ENCODE data around the gene ANO2.
"Not testable (repeated sequence)": the region's sequence is repeated elsewhere in the genome, so short reads cannot be mapped to it uniquely, and the experiment has no call there.

ANO2 gene

DNA sequence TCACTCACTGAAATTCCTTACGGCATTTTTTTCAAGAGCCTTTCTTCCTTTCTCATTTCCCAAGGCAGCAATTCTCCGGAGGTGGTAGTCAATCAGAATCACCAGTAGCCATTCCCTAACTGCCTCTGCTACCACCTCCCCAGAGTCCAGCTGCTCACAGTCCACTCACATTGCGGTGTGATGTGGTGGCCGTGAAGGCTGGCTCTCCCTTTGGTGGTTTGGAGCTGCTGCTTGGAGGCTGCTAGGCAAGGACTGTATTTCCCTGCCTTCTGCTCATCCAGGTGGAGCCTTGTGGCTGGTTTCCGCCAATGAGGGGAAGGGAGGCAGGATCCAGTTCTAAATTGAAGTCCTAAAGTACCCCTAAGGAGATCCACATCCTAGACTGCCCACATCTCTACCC lies 222.0 kb downstream of the ANO2 start:
- no peak for DNase-seq (ENCODE audit: low read depth)

GRCh38 chr12:5720381-5721005 lies 224.6 kb downstream of the ANO2 start:
- no peak for DNase-seq (ENCODE audit: low read depth)

DNA sequence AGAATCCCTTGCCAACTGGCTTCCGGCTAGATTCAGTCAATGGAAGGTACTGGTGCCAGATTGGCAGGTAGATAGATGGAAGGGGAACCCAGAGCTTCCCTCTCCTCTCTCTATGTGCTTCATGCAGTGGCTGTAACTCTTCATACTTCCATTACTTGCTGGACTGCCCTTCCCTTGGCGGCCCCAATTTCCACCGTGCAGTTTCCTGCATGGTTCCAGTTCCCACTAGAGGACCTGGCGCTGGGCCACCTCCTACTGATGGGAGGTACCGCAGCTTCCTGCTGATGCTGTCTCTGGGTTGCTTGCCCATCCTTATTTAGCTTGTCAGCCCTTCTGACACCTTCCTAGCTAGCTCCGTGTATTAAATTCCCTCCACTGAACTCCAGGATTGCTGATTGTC lies 226.4 kb downstream of the ANO2 start:
- no peak for DNase-seq (ENCODE audit: low read depth)

- DNase-seq (ENCODE audit: low read depth) = no peak
These were observed 227.0 kb downstream of the ANO2 start for GRCh38 chr12:5718073-5718472.

DNA sequence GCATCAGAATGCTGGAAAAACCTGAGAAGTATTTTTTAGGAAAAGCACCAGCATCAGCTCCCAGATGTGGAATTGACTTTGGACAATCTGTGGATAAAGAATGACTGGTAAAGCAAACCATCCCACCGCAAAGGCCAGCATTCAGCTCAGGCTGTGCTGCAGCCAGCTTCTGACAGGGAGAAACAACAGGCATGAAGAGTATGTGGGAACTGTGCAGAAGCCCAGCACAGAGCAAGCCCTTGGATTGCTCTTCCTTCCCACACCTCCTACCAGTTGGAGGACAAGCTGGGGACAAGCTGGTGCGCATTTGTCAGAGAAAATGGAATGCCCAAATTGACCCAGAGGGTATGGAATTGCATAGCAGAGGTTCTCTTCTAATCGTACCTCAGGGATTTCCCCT lies 228.1 kb downstream of the ANO2 start:
- DNase-seq (ENCODE audit: low read depth) = no peak

- DNase-seq (ENCODE audit: low read depth) = no peak
These were observed 228.9 kb downstream of the ANO2 start for GRCh38 chr12:5716201-5716600.

GRCh38 chr12:5715021-5715420 lies 230.0 kb downstream of the ANO2 start:
- no peak for DNase-seq (ENCODE audit: low read depth)

GRCh38 chr12:5713599-5714081 lies 231.4 kb downstream of the ANO2 start:
- no peak for DNase-seq (ENCODE audit: low read depth)

GRCh38 chr12:5710260-5710878 lies 234.7 kb downstream of the ANO2 start:
- DNase-seq (ENCODE audit: low read depth) = no peak

DNA sequence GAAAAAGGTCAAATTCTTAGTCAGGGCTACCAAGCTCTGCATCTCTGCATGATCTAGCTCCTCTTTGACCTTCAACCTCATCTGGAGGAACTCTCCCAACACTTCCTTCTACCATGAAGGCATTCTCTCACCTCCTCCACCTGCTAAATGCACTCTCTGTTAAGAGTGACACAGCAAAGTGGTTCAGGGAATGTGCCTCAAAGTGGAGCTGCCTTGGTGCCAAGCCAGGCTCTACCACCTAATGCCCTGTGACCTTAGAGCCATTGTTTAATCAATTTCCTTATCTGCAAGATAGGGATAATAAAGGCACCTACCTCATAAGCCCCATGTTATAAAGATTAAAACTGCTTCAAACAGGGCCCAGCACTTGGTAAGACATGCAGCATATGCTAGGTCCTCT lies 236.7 kb downstream of the ANO2 start:
- no peak for DNase-seq (ENCODE audit: low read depth)

GRCh38 chr12:5706247-5706646 lies 238.8 kb downstream of the ANO2 start:
- DNase-seq (ENCODE audit: low read depth) = no peak

- DNase-seq (ENCODE audit: low read depth) = no peak
These were observed 239.3 kb downstream of the ANO2 start for GRCh38 chr12:5705791-5706190.

DNA sequence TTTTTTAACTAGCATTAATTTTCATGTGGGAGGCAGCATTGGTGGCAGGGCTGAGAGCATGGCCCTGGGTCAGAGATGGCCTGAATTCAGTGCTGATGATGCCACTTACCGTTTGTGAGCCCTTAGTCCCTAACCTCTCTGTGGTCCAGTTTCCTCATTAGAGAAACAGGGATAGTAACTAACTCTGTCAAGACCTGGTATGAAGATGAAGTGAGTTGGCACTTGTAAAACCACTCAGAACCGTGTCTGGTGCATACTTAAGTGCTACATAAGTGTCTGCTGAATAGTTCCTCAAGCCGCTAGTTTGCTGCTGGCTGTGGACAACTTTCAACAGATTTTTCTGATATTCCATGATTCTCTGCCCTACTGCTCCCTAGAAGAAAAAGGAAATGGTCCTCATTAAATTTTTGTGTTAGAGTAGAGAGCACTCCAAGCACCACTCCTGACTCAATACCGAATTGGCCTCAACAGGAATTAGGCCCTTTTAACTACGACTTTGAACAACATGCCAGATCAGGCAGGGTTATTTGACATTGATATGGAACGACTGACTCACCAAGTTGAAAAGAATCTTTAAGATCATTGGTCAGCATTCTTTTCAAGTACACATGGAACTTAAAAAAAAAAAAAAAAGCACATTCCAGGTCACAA lies 250.2 kb downstream of the ANO2 start:
- no peak for DNase-seq (ENCODE audit: low read depth)

DNA sequence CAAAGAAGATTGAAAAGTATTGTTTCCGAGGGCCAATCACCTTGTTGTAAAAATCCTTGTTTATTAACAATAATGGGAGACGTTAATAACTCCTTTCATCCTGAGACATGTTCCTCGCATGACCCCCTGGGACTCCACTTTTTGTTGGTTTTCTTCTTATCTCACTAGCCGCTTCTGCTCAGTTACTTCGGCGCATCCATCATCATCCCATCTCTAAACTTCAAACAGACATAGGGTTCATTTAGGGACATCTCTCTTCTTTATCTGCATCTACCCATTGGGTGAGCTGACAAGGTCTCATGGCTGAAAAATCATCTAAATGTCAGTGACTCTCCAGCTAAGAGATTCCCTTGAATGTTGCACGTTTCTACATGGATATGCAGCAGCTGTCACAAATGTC lies 252.2 kb downstream of the ANO2 start:
- DNase-seq (ENCODE audit: low read depth) = no peak

GRCh38 chr12:5691943-5692342 lies 253.1 kb downstream of the ANO2 start:
- no peak for DNase-seq (ENCODE audit: low read depth)

DNA sequence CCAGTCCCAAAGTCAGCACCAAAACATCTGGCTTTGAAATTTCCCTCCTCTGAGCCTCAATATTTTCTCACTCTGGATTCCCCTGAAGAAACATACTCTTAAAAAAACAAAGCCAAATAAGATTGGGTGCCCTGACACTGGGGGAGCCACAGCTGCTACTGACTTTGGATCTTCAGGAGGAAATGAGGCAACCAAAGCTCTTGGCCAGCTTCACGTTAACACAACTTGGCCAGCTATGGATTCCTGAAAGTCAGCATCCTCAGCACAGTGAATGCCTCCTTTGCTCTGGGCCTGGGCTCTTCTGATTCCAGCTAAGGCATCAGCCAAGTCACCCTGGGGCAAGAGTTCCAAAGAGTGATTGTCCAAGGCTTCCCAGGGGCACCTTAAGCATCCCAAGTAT lies 254.8 kb downstream of the ANO2 start:
- no peak for DNase-seq (ENCODE audit: low read depth)

- no peak for DNase-seq (ENCODE audit: low read depth)
These were observed 255.3 kb downstream of the ANO2 start for GRCh38 chr12:5689773-5690172.

- DNase-seq (ENCODE audit: low read depth) = no peak
These were observed 256.8 kb downstream of the ANO2 start for GRCh38 chr12:5688226-5688625.

DNA sequence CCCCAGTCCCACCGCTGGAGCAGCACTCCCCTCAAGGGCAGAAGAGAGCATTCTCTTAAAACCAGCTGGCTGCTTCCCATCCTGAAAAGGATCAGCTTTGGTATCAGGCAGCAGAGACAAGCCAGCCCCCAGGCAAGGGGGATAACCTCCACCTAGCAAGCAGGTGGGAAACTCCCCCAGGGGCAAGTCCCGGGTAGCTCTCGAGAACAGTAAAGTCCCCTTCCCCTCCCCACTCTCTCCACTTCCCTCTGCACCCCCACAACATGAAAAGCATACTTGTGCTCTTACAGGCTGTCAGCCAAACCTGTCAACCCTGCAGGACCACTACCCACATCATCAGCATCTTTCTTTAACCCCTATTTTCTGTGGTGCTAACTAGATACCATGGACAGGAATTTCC lies 259.1 kb downstream of the ANO2 start:
- DNase-seq (ENCODE audit: low read depth) = no peak

DNA sequence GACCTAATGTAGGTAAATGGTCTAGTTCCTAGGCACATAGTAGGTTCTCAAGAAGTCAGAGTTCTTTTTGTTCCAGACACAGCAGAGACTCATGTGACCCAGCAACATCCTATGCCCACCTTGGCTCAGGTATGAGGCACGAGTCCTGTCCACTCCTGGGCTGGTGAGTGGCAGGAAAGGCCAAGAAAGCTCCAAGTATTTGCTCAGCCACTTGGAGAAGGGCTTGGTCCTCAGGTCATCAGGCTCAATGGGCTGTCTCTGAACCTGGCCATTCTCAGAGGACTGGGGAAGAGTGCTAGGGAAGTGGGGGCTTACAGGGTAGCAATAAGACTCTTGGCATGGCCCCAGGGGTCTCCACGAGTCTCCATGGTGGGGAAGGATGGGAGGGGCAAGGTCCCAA lies 260.1 kb downstream of the ANO2 start:
- DNase-seq (ENCODE audit: low read depth) = no peak

GRCh38 chr12:5682581-5682980 lies 262.5 kb downstream of the ANO2 start:
- DNase-seq (ENCODE audit: low read depth) = no peak

GRCh38 chr12:5678176-5678575 lies 266.9 kb downstream of the ANO2 start:
- DNase-seq (ENCODE audit: low read depth) = no peak

GRCh38 chr12:5669624-5670023 lies 275.4 kb downstream of the ANO2 start:
- DNase-seq (ENCODE audit: low read depth) = not testable (repeated sequence)

DNA sequence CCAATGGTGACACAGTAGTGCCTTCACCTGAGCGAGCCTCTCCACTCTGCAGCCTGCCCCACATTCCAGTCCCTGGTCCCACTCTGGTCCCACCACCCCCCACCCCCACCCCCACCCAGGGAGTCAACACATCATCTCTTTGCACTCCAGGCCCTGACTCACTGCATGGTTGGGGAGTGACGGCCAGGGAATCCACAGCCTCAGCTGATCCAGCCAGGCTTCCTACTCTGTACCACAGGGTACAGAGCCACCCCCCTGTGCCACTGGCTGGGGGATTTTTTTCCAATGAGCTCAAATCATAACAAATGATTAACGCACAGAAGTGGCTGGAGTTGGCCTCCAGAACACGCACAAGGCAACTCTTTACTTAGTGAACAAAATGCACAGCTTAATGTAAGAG lies 279.4 kb downstream of the ANO2 start:
- no peak for DNase-seq (ENCODE audit: low read depth)
